ENCODE results near the gene ATAD3B. TPM values are rescaled to one million over a fixed set of nuclear protein-coding genes. Genes with fewer than 3 reads are reported as not detected.
"Not testable (repeated sequence)": the region's sequence is repeated elsewhere in the genome, so short reads cannot be mapped to it uniquely, and the experiment has no call there.

ATAD3B gene
- total and polyA plus RNA-seq, 5 donors = 5.6 to 11.4 (median 8.3) TPM

- intact Hi-C loops (cut with DNase I) = no loop called here
Observed at GRCh38 chr1:1528301-1529267, 57.0 kb downstream of the ATAD3B start.

GRCh38 chr1:1529321-1529720 is 57.8 kb downstream of the ATAD3B start:
- ATAC-seq (no peak), DNase-seq (no peak)
- Histone ChIP-seq H3K4me1 (ENCODE audit: control insufficient read depth, insufficient read depth, low read length) (no peaks in the 10 kb centered on the region), H3K9me3 (ENCODE audit: control insufficient read depth, low read length) (no peaks in the 10 kb centered on the region), H3K27me3 (ENCODE audit: control insufficient read depth, insufficient read depth) (no peaks in the 10 kb centered on the region), H3K27ac (ENCODE audit: low read length) (no peak overlapping the region), H3K4me3 (ENCODE audit: low read length) (no peak overlapping the region)
- 95% methylated on average over 15 of the region's 18 CpGs for WGBS
- intact Hi-C loops (cut with DNase I) = no loop called here

More at GRCh38 chr1:1528301-1529267, 57.0 kb downstream of the ATAD3B start:
- Histone ChIP-seq H3K9me3 (ENCODE audit: control insufficient read depth, low read length) (no peaks in the 10 kb centered on the region), H3K27me3 (ENCODE audit: control insufficient read depth, insufficient read depth) (no peaks in the 10 kb centered on the region), H3K27ac (ENCODE audit: low read length) (no peak overlapping the region), H3K4me3 (ENCODE audit: low read length) (no peak overlapping the region), H3K4me1 (ENCODE audit: control insufficient read depth, insufficient read depth, low read length) (no peaks in the 10 kb centered on the region)
- peak in 1 of 2 donors; percentile 26 for ATAC-seq
- DNase-seq = peak in 1 of 3 donors; percentile 51
- WGBS = 83% methylated on average over 37 of the region's 37 CpGs

- WGBS = 98% methylated on average over 8 of the region's 8 CpGs
- Histone ChIP-seq H3K4me1 (ENCODE audit: control insufficient read depth, insufficient read depth, low read length) (no peaks in the 10 kb centered on the region), H3K9me3 (ENCODE audit: control insufficient read depth, low read length) (no peaks in the 10 kb centered on the region), H3K27me3 (ENCODE audit: control insufficient read depth, insufficient read depth) (no peaks in the 10 kb centered on the region), H3K4me3 (ENCODE audit: low read length) (no peak overlapping the region), H3K27ac (ENCODE audit: low read length) (no peak overlapping the region)
- no peak for DNase-seq
- intact Hi-C loops (cut with DNase I) = no loop called here
- ATAC-seq = no peak
Observed at GRCh38 chr1:1529936-1530335, 58.4 kb downstream of the ATAD3B start.

GRCh38 chr1:1531947-1532346 is 60.4 kb downstream of the ATAD3B start:
- H3K27ac ChIP-seq (ENCODE audit: low read length) = no peak overlapping the region
- H3K4me1 ChIP-seq (ENCODE audit: control insufficient read depth, insufficient read depth, low read length) = no peaks in the 10 kb centered on the region
- no peak for DNase-seq
- H3K27me3 ChIP-seq (ENCODE audit: control insufficient read depth, insufficient read depth) = no peaks in the 10 kb centered on the region
- 93% methylated on average over 4 of the region's 4 CpGs for WGBS
- no peaks in the 10 kb centered on the region for H3K9me3 ChIP-seq (ENCODE audit: control insufficient read depth, low read length)
- intact Hi-C loops (cut with DNase I) = no loop called here
- H3K4me3 ChIP-seq (ENCODE audit: low read length) = no peak overlapping the region
- no peak for ATAC-seq

- DNase-seq (peak in 1 of 3 donors; percentile 61), ATAC-seq (peak; percentile 43 to 46)
- intact Hi-C loops (cut with DNase I); H3K27ac ChIP-seq (ENCODE audit: low read length); H3K4me1 ChIP-seq (ENCODE audit: control insufficient read depth, insufficient read depth, low read length); H3K27me3 ChIP-seq (ENCODE audit: control insufficient read depth, insufficient read depth); H3K9me3 ChIP-seq (ENCODE audit: control insufficient read depth, low read length); H3K4me3 ChIP-seq (ENCODE audit: low read length): not testable (repeated sequence)
- 61% methylated on average over 20 of the region's 22 CpGs for WGBS
Observed at GRCh38 chr1:1533176-1533893, 61.8 kb downstream of the ATAD3B start.

- H3K4me3 ChIP-seq (ENCODE audit: low read length); ATAC-seq; H3K4me1 ChIP-seq (ENCODE audit: control insufficient read depth, insufficient read depth, low read length); H3K9me3 ChIP-seq (ENCODE audit: control insufficient read depth, low read length); H3K27ac ChIP-seq (ENCODE audit: low read length); H3K27me3 ChIP-seq (ENCODE audit: control insufficient read depth, insufficient read depth); intact Hi-C loops (cut with DNase I); DNase-seq: not testable (repeated sequence)
- 76% methylated on average over 18 of the region's 18 CpGs for WGBS
Observed at GRCh38 chr1:1533894-1534291, 62.3 kb downstream of the ATAD3B start.

- H3K4me3 ChIP-seq (ENCODE audit: low read length) = no peak overlapping the region
- ATAC-seq = no peak
- H3K27me3 ChIP-seq (ENCODE audit: control insufficient read depth, insufficient read depth) = no peaks in the 10 kb centered on the region
- no peaks in the 10 kb centered on the region for H3K9me3 ChIP-seq (ENCODE audit: control insufficient read depth, low read length)
- intact Hi-C loops (cut with DNase I) = no loop called here
- peak in 1 of 3 donors; percentile 53 for DNase-seq
- no peak overlapping the region for H3K27ac ChIP-seq (ENCODE audit: low read length)
- peaks cover 2% of the 10 kb centered on the region for H3K4me1 ChIP-seq (ENCODE audit: control insufficient read depth, insufficient read depth, low read length)
- 89% methylated on average over 31 of the region's 31 CpGs for WGBS
Observed at GRCh38 chr1:1534401-1535154, 63.0 kb downstream of the ATAD3B start.

GRCh38 chr1:1535201-1536018 is 63.8 kb downstream of the ATAD3B start:
- intact Hi-C loops (cut with DNase I) = no loop called here
- Histone ChIP-seq H3K4me3 (ENCODE audit: low read length) (no peak overlapping the region), H3K27me3 (ENCODE audit: control insufficient read depth, insufficient read depth) (no peaks in the 10 kb centered on the region), H3K9me3 (ENCODE audit: control insufficient read depth, low read length) (no peaks in the 10 kb centered on the region), H3K4me1 (ENCODE audit: control insufficient read depth, insufficient read depth, low read length) (peaks cover 2% of the 10 kb centered on the region), H3K27ac (ENCODE audit: low read length) (no peak overlapping the region)
- 94% methylated on average over 66 of the region's 66 CpGs for WGBS
- DNase-seq (peak in 1 of 3 donors; percentile 53), ATAC-seq (no peak)

- WGBS = 82% methylated on average over 48 of the region's 48 CpGs
- intact Hi-C loops (cut with DNase I) = no loop called here
- DNase-seq (no peak), ATAC-seq (no peak)
- Histone ChIP-seq H3K4me1 (ENCODE audit: control insufficient read depth, insufficient read depth, low read length) (peaks cover 5% of the 10 kb centered on the region), H3K9me3 (ENCODE audit: control insufficient read depth, low read length) (no peaks in the 10 kb centered on the region), H3K27ac (ENCODE audit: low read length) (no peak overlapping the region), H3K4me3 (ENCODE audit: low read length) (no peak overlapping the region), H3K27me3 (ENCODE audit: control insufficient read depth, insufficient read depth) (no peaks in the 10 kb centered on the region)
Observed at GRCh38 chr1:1536019-1536937, 64.7 kb downstream of the ATAD3B start.

Data from right cardiac atrium (tissue), 5 donors.